ENCODE data around the gene PTPRD.
"Not testable (repeated sequence)": the region's sequence is repeated elsewhere in the genome, so short reads cannot be mapped to it uniquely, and the experiment has no call there.

PTPRD gene

DNA sequence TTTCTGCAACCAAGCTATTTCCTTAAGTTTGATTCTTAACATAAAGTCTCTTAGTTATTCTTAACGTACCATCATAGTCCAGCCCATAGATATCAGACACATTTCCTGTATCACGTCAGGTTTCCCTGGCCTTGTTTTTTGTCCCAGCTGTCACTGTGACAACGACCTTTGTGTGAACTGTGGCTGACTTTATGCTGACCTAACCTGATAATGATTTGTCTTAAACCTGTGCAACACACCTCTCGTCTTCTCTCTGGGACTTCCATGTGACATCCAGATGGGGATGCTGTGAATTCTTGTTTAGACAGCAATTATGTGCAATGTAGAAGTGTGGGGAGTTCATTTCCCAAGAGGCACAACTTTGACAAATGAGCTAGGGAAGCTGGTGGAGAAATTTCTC, 662.8 kb downstream of the PTPRD start:
- DNase-seq = no peak

DNA sequence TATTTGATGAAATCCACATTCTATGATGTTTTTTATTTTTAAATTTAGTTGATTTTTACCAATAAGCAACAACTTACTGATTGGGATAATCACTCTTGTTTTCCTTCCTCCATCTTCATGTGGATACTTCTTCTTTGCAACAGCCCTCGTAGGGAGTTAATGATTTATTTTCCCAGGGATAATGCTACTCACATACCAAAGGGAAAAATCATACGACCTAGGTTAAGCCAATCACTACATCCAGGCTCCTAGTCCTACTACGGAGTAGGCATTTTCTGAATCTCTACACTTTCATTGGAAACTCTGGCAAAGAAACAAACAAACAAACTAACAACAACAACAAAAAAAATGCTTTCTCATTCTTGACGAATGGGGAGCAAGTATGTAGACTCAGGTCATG, 663.4 kb downstream of the PTPRD start:
- DNase-seq = no peak

DNA sequence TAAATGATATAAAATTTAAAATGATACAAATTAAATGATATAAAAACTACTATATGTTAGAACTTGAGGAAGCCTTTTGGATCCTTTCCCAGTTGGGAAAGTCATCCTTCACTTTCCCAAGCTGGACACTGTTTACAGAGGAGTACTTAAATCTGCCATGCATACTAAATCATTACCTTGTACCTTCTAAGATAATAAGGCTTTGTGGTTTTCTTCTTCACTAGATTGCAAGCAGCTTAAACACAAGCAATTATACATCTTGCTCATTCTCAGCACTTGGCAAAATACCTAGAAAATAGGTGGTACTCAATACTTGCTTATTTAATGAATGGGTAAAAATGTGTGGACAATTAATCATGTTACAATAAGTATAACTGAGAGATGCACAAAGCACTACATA, 666.8 kb downstream of the PTPRD start:
- no peak for DNase-seq

DNA sequence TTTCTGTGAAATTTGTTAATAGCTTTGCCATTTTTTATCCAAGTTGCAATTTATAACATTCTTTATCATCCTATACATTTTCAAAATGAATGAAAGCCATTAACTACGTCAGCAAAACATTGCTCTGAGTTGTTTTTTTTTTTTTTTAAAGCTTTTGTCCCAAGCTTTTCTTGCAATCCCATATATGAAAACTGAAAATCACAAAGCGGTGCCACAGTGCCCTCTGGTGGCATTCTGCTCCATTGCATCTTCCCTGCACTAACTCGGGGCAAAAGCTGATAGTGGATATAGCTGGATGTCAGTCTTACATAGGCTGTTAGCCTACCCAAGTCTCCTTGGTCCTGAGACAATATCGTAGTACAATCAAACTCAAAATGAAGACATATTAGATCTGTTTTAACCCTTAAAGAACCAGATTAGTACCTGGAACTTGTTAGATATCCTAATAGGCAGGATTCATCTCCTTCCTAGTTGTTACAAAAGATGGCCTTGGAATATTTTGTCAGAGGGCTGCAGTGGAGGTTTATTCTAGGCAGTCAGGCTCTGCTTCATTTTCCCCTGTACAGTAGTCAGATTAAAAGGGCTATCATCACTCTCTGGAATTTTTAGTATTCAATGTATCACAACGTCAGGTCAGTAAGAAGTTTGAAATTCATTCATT, 669.9 kb downstream of the PTPRD start:
- DNase-seq = peak; percentile 29

DNA sequence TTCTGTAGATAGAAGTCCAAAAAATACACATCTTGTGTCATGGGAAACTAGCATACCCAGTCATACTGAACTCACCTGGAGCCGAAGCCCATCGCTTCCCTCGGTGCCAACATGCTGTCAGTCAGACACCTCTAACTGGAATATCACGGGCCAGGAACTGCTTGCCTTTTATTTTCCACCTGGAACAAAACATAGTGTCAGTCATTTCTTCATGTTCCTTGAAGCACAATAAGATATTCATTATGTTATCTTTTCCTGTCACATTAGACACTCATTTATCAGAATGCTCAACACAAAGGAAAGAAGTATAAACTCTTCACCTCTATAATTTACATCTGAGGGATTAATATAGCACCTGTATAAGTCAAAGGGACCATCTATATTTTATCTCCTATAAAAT, 674.4 kb downstream of the PTPRD start:
- no peak for DNase-seq

DNA sequence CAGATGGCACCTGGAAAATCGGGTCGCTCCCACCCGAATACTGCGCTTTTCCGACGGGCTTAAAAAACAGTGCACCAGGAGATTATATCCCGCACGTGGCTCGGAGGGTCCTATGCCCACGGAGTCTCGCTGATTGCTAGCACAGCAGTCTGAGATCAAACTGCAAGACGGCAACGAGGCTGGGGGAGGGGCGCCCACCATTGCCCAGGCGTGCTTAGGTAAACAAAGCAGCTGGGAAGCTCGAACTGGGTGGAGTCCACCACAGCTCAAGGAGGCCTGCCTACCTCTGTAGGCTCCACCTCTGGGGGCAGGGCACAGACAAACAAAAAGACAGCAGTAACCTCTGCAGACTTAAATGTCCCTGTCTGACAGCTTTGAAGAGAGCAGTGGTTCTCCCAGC, 681.3 kb downstream of the PTPRD start:
- DNase-seq = not testable (repeated sequence)

DNA sequence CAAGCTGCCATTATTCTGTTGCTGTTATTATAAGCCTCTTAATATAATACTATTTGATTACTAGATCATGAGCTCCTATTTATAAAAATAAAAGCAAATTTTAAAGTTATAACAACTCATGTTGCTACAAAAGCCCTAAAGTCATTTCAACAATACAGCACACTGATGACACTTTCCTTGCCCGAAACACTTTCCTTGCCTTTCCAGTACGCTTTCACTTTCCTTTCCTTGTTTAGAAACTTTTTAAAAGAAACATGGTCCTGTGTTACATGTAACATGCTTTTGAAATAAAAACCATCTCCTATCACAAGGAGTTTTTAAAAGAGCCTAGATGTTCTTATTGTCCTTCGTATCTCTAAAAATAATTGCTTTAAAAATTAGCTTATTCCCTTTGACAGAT, 688.4 kb downstream of the PTPRD start:
- no peak for DNase-seq

DNA sequence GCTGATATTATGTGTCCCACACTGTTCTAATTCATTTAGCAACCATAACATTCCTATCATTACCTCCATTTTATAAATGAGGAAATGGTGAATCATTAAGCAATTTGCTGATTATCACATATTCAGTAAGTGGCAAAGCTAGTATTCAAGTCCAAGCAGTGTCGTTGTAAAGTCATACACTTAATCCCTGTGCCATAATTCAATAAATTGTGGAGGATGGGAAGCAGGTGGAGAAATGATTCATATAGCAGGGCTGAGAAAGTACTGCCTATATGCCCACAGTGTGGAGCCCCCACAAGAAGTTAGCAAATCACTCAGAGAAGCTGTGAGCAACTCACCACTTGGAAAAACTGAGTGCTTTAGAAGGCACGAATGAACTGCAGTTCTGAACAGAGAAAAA, 691.0 kb downstream of the PTPRD start:
- no peak for DNase-seq

DNA sequence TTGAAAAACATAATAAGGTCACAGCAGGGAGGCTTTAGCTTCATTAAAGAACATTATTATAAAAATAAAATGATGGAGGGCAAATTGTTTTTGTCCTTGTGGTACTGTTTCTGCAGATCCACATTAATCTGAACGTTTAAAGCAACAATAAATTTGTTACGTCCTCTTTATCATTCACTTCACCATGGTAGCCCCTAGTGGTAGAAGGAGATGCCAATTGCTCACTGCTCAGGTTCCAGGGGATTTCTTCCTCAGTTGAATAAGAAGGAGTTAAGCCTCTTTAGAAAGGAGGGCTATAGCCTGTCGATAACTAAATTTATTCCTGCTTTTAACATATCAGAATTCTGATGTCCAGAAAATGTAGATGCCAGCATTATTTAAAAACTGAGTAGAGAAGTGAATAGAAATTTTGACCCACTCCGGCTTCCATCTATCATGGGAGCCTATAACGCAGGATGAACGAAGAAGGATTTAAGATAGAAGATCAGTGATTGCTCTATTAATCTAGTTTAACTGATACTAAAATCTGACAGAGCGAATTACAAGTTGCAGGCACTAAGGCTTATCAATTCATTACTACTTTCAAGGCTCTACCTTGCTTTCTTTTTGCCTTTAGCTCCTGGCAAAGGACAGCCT, 692.3 kb downstream of the PTPRD start:
- DNase-seq = no peak

DNA sequence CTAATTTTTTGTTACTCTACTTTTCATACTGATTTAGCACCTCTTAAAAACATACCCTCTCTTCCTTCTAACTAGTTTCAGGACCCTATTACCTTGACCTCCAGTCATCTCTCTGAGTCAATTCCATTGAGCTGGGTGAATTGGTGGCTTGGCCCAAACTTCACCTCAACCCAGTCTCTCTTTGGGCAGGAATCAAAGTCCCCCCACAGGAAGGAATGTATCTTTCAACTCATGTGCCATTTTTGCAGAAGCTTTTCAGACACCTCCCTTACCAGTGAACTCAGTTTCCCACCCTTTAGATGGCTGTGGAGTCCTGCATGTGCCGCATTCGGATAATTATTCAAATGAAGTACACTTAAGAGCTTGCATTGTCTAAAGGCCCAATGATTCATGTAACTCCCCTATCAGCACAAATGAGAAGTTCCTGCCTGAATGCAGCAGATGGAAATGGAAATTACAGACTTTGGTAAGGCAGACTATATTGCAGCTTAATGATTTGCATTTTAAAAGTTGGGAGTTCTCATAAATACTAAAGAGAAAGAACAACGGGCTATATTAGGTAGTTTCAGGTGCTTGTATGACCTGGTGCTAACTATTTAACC, 693.5 kb downstream of the PTPRD start:
- DNase-seq = no peak

DNA sequence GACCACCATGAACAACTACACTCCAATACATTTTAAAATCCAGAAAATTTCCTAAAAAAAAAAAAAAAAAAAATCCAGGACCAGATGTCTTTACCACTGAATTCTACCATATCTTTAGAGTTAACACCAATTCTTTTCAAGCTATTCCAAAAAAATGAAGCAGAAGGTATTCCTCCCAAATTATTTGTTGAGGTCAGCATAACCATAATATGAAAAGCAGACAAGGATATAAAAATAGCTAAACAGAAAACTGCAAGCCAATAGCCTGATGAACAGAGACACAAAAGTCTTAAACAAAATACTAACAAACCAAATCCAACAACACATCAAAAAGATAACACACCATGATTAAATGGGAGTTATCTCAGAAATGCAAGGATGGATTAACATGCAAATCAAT, 695.4 kb downstream of the PTPRD start:
- no peak for DNase-seq

DNA sequence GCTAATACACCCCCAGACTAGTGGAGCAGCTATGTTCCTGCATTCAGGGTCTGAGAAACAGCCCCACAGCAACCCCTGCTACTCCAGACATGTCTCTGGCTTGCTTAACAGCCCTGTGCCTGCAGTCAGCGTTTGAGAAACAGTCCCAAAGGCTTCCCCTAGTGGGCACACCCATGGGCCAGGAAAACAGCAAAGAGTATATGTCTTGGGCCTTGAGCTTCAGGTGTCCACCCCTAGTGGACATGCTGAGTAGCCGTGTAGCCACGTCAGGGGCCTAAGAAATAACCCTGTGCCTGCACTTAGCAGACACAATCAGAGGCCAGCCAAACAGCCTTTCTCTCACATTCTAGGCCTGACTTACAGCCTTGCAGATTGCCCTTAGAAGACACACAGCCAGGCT, 698.6 kb downstream of the PTPRD start:
- DNase-seq = no peak

DNA sequence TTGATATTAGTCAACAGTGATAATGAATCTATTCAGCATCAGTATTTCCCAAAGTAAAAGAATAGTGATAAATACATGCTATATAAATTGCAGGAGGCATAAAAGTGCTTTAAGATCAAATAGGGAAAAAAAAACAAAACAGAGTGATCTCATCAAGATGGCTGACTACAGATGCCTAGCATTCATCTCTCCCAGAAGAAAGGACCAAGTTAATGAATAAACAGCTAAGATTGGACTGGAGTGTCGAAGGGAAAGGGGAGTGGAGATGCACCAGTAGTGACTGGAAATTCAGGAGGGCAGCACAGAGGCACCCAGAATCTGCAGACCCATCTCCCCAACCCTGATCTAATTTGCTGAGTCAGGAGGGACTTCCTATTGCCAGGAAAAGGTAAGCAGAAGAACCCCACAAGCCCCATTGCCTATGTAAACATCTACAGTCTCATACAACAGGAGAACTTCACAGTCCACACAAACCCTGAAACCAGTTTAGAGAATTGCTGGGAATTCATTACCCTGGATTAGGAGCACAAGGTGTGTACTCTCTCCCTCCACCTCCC, 699.4 kb downstream of the PTPRD start:
- DNase-seq = no peak

DNA sequence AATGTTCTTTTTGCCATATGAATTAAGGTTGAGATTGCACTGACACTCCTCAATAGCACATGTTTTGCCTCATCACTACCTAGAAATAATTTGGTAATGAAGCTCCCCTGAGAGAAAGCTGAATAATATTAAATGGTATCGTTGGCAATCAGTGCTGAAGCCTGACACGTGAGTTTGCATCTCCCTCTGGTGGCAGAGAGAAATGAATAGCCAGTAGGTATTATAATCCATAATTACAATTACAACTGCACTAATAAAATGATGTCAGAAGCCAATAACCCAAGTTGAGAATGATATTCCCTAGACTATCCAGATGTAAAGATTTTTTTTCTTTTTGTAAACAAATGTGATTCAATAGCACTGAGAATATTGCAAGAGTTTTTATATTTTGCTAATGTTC, 700.3 kb downstream of the PTPRD start:
- DNase-seq = no peak

DNA sequence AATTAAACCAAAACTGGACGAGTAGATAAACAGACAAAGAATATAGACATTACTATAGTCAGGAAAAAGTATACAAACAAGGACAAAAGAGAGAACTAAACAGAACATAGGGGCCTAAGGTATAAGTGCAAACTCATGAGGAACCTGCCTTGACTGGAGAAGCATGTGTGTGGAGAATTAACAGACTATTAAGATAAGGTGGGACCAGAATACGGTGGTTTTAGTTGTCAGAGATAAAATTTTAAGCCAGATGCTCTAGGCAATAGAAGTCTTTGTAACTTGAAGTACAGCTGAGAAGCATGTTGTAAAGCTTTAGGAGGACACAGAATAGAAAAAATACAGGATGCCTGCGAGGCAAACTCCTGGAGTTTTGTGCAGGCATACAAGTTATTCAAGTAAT, 707.1 kb downstream of the PTPRD start:
- no peak for DNase-seq

DNA sequence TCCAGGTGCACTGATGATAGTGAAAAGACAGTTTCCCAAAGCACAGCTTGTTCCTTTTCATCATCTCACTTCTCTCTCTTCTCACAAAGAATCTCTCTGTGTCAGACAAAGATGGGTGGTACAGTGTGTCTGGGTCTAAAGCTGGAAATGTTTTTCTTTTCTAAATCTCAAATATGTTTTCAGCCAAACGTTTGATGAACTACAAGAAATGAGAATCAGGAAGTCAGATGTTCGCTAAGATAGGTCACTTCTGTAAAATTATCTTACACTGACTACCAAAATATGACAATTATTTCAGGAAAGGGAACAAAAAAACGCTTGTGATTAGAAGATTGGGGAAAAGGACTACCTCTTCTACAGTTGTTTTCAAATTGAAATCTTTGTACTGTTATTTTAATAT, 708.8 kb downstream of the PTPRD start:
- no peak for DNase-seq

DNA sequence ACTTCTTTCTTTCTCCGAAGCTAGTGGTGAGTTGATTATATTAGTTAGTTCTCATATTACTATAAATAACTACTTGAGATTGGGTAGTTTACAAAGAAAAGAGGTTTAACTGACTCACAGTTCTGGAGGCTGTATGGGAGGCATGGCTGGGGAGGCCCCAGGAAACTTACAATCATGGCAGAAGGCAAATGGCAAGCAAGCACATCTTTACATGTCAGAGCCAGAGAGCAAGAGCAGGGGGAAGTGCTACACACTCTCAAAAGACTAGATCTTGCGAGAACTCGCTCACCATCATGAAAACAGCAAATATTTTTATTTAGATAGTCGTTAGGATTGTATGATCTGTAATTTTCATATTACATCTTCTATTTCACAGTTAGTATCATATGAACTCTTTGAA, 711.2 kb downstream of the PTPRD start:
- no peak for DNase-seq

DNA sequence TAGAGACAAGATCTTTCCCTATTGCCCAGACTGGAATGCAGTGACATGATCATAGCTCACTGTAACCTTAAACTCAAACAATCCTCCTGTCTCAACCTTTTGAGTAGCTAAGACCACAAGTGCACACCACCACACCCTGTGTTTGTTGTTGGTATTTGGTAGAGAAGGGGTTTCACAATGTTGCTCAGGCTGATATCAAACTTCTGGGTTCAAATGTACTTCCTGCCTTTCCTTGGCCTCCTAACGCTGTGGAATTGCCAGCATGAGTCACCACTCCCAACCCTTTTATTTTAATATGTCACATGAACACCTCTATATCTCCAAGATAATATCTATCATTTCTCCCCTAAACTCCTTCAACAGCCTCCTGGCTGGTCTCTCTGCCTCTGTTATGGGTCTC, 719.0 kb downstream of the PTPRD start:
- no peak for DNase-seq

DNA sequence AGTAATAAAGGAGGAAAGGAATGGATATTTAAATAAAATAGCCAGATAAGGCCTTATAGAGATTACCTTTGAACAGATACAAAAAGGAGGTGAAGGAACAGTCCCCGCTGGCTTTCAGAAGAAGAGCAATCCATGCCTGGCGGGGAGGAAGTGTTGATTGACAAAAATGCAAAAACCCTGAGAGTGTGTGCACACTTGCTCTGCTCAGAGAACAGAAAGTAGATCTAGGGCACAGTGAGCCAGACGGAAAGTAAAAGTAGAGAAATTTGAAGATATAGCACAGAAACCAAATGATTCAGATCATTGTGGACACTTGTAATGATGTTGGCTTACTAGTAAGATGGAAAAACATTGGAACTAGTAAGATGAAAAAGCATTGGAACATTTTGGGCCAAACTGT, 720.6 kb downstream of the PTPRD start:
- no peak for DNase-seq

DNA sequence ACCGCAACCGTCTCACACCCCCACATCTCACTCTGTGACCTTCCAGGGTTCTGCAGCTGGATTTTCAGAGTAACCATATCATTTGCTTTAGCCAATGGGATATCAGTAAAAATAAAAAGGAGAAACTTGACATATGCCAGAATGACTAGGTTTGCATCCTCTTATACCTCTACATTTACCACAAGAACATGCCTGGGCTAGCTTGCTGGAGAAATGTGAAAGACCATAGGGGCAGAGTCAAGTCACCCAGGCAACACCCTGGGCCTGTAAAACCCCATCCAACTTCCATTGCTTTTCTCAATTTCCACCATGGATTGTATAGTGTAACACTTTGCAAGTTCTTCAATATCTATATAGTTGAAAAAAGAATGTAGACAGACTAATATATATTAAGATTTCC, 731.1 kb downstream of the PTPRD start:
- DNase-seq = no peak

DNA sequence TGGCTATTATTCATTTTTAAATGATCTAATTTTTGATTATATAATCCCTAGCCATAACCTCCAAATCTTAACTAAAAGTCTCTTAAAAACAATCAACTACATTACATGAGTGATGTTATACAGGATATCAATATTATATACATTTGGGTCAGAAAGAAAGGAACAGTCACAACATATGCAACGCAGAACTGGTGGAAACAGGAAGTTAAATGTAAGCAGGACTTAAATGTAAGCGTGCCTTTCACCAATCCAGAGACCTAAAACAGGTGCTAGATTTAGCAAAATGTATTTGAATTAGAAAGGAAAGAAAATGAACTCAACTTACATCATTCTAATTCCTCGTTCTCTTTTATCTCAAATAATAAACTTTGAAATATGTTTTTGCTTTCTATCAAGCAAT, 738.5 kb downstream of the PTPRD start:
- DNase-seq = no peak

DNA sequence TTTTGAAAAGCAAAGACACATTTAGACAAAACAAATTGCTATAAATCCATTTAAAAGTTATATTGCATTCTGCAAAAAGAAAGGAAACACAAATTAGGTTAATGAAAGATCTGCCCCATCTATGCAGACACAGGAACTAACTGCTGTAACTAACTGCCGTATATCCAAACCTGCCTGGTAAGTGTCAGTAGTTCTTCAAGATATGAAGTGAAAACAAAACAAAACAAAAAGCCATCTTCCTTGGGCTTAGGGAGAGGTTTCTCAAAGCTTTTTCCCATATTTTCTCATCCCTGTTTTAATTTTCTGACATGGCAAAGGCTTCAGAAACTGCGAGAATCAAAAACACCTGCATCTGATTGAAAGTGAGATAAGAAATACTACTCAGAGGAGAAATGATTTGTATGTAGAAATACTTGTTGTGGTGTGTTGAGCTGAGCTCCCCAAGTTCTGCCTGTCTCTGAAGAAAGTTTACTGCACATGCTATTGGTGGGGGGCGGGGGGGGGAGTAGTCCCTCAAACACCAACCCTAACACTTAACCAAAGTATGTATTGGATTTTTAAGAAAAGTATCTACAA, 750.5 kb downstream of the PTPRD start:
- no peak for DNase-seq

DNA sequence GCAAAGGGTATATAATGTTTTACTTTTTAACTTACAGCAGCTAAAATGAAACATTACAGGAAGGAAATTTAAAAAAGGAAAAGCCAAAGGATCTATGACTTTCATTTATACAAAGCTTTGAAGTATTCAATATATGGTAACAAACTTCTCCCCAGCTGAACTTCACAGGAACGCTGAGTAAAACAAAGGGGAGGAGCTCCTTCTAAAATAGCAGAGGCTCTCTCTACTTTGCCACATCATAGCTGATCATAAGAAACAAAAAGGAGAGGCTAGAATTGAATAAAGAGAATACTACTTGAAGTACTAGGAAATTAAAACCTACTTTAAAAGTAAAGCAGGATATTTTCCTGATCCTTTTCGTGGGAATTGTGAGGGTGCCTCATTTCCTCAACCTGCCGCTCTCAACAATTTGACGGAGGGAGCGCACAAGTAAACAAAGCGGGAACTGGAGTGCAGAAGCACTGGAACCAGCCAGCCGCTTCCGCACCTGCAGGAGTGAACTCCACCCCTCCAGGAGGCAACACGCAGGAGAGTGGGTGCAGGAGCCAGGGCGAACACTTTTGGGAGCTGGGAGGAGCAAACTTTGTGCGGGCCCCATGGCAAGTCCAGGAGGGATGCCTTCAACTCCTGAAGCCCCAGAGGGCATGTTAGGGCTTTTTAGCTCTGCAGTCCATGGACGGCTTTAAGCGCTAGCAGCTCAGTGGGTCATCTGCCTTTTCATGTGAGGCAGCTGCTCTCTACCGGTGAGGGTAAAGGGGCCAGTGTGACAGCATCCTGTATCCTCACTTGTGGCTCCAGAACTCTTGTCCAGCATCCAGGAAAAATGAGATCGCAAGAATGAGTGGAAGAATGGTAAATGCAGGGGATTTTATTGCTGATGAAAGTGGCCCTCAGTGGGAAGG, 757.4 kb downstream of the PTPRD start:
- no peak for DNase-seq

All from CD4-positive, alpha-beta T cell treated with Interleukin-6 for 4 hours (primary cell).